CD8-positive, alpha-beta memory T cell (primary cell): ENCODE data around the gene PPP4R1. TPM values are rescaled to one million over a fixed set of nuclear protein-coding genes. Genes with fewer than 3 reads are reported as not detected.
A peak's percentile ranks its signal among the peaks of the same experiment; 100 is the strongest.

ENCODE experiments used
- CTCF ChIA-PET: fragments of 350-600 bp; sonication (Branson Sonifier 250); formaldehyde crosslinking; loops from one replicate; lab custom pipeline; 2021; ENCODE audit warnings: antibody characterized with exemption; lab: Charles Lee
- POLR2A ChIA-PET: fragments of 350-600 bp; sonication (Branson Sonifier 250); formaldehyde crosslinking; loops from one replicate; lab custom pipeline; 2021; ENCODE audit warnings: antibody characterized with exemption; lab: Charles Lee
- DNase-seq, 5 donors: peaks; one replicate each; pipeline versions ENCODE4 v3.0.0 to v3.0.0-alpha.2; 2020 to 2022; ENCODE audit warnings: mixed read lengths in 1 of 5
- H3K27ac ChIP-seq: one replicate; pipeline ENCODE4 v1.7.0; 2013; ENCODE audit warnings: low read depth, mild to moderate bottlenecking, low read length, moderate library complexity
- H3K27me3 ChIP-seq: 2 replicates; pipeline ENCODE4 v1.7.0; 2013; ENCODE audit warnings: low read length, mild to moderate bottlenecking; ENCODE audit not compliant: insufficient read depth, poor library complexity, severe bottlenecking
- H3K36me3 ChIP-seq: 2 replicates; pipeline ENCODE4 v1.7.0; 2013; ENCODE audit warnings: mild to moderate bottlenecking, low read length, moderate library complexity; ENCODE audit not compliant: insufficient read depth
- H3K4me1 ChIP-seq: 2 replicates; pipeline ENCODE4 v1.7.0; 2013; ENCODE audit warnings: mild to moderate bottlenecking, low read length, moderate library complexity; ENCODE audit not compliant: insufficient read depth
- H3K4me3 ChIP-seq: 2 replicates; pipeline ENCODE4 v1.7.0; 2013; ENCODE audit warnings: mild to moderate bottlenecking, low read length
- H3K9me3 ChIP-seq: 2 replicates; pipeline ENCODE4 v1.7.0; 2013; ENCODE audit warnings: mild to moderate bottlenecking, low read length
- H3K27ac Mint-ChIP-seq, 8 donors: one replicate each; pipeline ENCODE4 v1.8.0; 2020 to 2021; ENCODE audit warnings: mixed read lengths in 8 of 8, mild to moderate bottlenecking in 6 of 8, inconsistent platforms in 3 of 8, moderate library complexity in 3 of 8
- H3K27me3 Mint-ChIP-seq, 2 donors: one replicate each; pipeline ENCODE4 v1.8.0; 2020 to 2021; ENCODE audit warnings: mixed read lengths in 2 of 2, mild to moderate bottlenecking in 1 of 2, moderate library complexity in 1 of 2
- H3K36me3 Mint-ChIP-seq, 3 donors: one replicate each; pipeline ENCODE4 v1.8.0; 2020 to 2021; ENCODE audit warnings: mixed read lengths in 3 of 3, inconsistent platforms in 1 of 3, mild to moderate bottlenecking in 1 of 3
- H3K4me1 Mint-ChIP-seq, 3 donors: one replicate each; pipeline ENCODE4 v1.8.0; 2020 to 2021; ENCODE audit warnings: mixed read lengths in 3 of 3, inconsistent platforms in 1 of 3, mild to moderate bottlenecking in 1 of 3
- H3K4me3 Mint-ChIP-seq, 7 donors: one replicate each; pipeline ENCODE4 v1.8.0; 2020 to 2021; ENCODE audit warnings: mixed read lengths in 7 of 7, mild to moderate bottlenecking in 6 of 7, moderate library complexity in 4 of 7, inconsistent platforms in 2 of 7
- H3K9me3 Mint-ChIP-seq, 5 donors: one replicate each; pipeline ENCODE4 v1.8.0; 2020 to 2022; ENCODE audit warnings: mixed read lengths in 5 of 5, mild to moderate bottlenecking in 3 of 5, moderate library complexity in 2 of 5, inconsistent platforms in 1 of 5
- polyA plus RNA-seq: library from polyadenylated mRNA; unstranded; fragments of 300-500 nt; fragmentation: Illumina TruSeq; gene quantifications from one replicate; pipeline ENCODE4 v1.2.3, GENCODE V29; 2021
- total RNA-seq, 2 experiments: library from RNA; stranded (reverse); gene quantifications; one replicate each; pipeline ENCODE4 v1.2.3, GENCODE V29; 2021

PPP4R1 gene
- total and polyA plus RNA-seq, 3 experiments from 2014 or later, result 17.2 to 59.9 (median 58.4) TPM

DNA sequence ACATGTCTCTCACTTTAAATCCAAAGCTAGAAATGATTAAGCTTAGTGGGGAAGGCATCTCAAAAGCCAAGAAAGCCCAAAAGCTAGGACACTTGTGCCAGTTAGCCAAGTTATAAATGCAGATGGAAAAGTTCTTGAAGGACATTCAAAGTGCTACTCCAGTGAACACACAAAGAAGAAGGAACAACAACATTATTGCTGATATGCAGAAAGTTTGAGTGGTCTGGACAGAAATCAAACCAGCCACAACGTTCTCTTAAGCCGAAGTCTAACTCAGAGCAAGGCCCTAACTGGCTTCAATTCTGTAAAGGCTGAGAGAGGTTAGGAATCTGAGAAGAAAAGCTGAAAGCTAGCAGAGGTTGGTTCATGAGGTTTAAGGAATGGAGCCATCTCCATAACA lies 49.0 kb downstream of the PPP4R1 start:
- Mint-ChIP-seq H3K4me3 (no peak overlapping the region), H3K4me1 (peaks cover 0 to 3% (median 2%) of the 10 kb centered on the region in 3 donors), H3K36me3 (peaks cover 0 to 70% (median 28%) of the 10 kb centered on the region in 3 donors), H3K27ac (peak overlapping the region in 2 of 8 donors; percentile 14 to 81), H3K9me3 (no peaks in the 10 kb centered on the region), H3K27me3 (no peaks in the 10 kb centered on the region)
- no peaks in the 10 kb centered on the region for H3K27me3 ChIP-seq
- DNase-seq, result no peak
- POLR2A ChIA-PET, result no interaction called here
- H3K9me3 ChIP-seq, result no peaks in the 10 kb centered on the region
- no peak overlapping the region for H3K4me3 ChIP-seq
- no peak overlapping the region for H3K27ac ChIP-seq
- H3K4me1 ChIP-seq, result no peaks in the 10 kb centered on the region
- H3K36me3 ChIP-seq, result peaks cover 16% of the 10 kb centered on the region
- CTCF ChIA-PET, result no interaction called here

DNA sequence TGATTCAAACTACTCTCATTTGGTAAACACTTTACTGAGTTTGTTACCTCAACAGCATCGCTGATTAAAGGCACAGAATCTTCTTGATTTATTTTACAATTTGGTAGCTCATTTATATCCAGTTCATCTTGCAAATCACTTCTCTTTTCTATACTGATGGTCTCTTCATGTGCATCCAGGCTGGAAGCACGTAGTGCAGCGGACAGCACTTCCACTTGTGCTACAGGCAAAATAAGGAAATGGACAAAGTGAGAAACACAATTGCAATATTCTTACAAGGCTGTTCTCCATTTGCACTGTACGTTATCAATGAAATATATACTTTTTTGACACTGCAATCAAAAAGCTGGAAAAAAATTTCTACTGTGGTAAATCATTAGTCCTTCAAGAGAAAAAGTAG lies 51.0 kb downstream of the PPP4R1 start:
- Histone ChIP-seq H3K4me3 (no peak overlapping the region), H3K27me3 (no peaks in the 10 kb centered on the region), H3K27ac (no peak overlapping the region), H3K9me3 (no peaks in the 10 kb centered on the region), H3K36me3 (peaks cover 16% of the 10 kb centered on the region), H3K4me1 (no peaks in the 10 kb centered on the region)
- Mint-ChIP-seq H3K36me3 (peaks cover 6 to 72% (median 26%) of the 10 kb centered on the region in 3 donors), H3K4me1 (peaks cover 0 to 2% (median 0%) of the 10 kb centered on the region in 3 donors), H3K4me3 (no peak overlapping the region), H3K27ac (no peak overlapping the region), H3K27me3 (no peaks in the 10 kb centered on the region), H3K9me3 (no peaks in the 10 kb centered on the region)
- ChIA-PET CTCF (no interaction called here), POLR2A (no interaction called here)
- no peak for DNase-seq

- Histone ChIP-seq H3K27ac (no peak overlapping the region), H3K36me3 (peaks cover 11% of the 10 kb centered on the region), H3K4me3 (no peak overlapping the region), H3K4me1 (no peaks in the 10 kb centered on the region), H3K27me3 (no peaks in the 10 kb centered on the region), H3K9me3 (no peaks in the 10 kb centered on the region)
- ChIA-PET CTCF (no interaction called here), POLR2A (no interaction called here)
- no peak for DNase-seq
- H3K4me1 Mint-ChIP-seq, result peaks cover 0 to 2% (median 0%) of the 10 kb centered on the region in 3 donors
- H3K27ac Mint-ChIP-seq, result peak overlapping the region in 2 of 8 donors; percentile 18 to 64
- H3K4me3 Mint-ChIP-seq, result no peak overlapping the region
- no peaks in the 10 kb centered on the region for H3K9me3 Mint-ChIP-seq
- H3K27me3 Mint-ChIP-seq, result no peaks in the 10 kb centered on the region
- peaks cover 12 to 72% (median 29%) of the 10 kb centered on the region in 3 donors for H3K36me3 Mint-ChIP-seq
Measured at GRCh38 chr18:9562584-9562983, 51.8 kb downstream of the PPP4R1 start.

- no peaks in the 10 kb centered on the region for H3K9me3 ChIP-seq
- Mint-ChIP-seq H3K4me3 (no peak overlapping the region), H3K9me3 (no peaks in the 10 kb centered on the region), H3K36me3 (peaks cover 14 to 73% (median 29%) of the 10 kb centered on the region in 3 donors), H3K27ac (peak overlapping the region in 2 of 8 donors; percentile 4 to 38), H3K27me3 (no peaks in the 10 kb centered on the region), H3K4me1 (peaks cover 0 to 2% (median 0%) of the 10 kb centered on the region in 3 donors)
- CTCF ChIA-PET, result interaction anchor here (1.0 kb wide), 1 partner anchor 13 kb away, joined by 3 read pairs; no protein-coding TSS in a partner anchor
- peaks cover 9% of the 10 kb centered on the region for H3K36me3 ChIP-seq
- no peaks in the 10 kb centered on the region for H3K4me1 ChIP-seq
- H3K4me3 ChIP-seq, result no peak overlapping the region
- no peaks in the 10 kb centered on the region for H3K27me3 ChIP-seq
- no peak overlapping the region for H3K27ac ChIP-seq
- no peak for DNase-seq
- POLR2A ChIA-PET, result interaction anchor here (0.5 kb wide), 1 partner anchor 929 kb away, joined by 3 read pairs; no protein-coding TSS in a partner anchor
Measured at GRCh38 chr18:9561759-9562158, 52.6 kb downstream of the PPP4R1 start.

GRCh38 chr18:9559253-9559652 lies 55.1 kb downstream of the PPP4R1 start:
- Mint-ChIP-seq H3K4me1 (no peaks in the 10 kb centered on the region), H3K4me3 (no peak overlapping the region), H3K9me3 (no peaks in the 10 kb centered on the region), H3K27me3 (no peaks in the 10 kb centered on the region), H3K36me3 (peaks cover 24 to 85% (median 41%) of the 10 kb centered on the region in 3 donors), H3K27ac (no peak overlapping the region)
- Histone ChIP-seq H3K4me1 (no peaks in the 10 kb centered on the region), H3K9me3 (no peaks in the 10 kb centered on the region), H3K36me3 (peaks cover 12% of the 10 kb centered on the region), H3K27me3 (no peaks in the 10 kb centered on the region), H3K4me3 (no peak overlapping the region), H3K27ac (no peak overlapping the region)
- CTCF ChIA-PET, result no interaction called here
- no peak for DNase-seq
- POLR2A ChIA-PET, result no interaction called here

DNA sequence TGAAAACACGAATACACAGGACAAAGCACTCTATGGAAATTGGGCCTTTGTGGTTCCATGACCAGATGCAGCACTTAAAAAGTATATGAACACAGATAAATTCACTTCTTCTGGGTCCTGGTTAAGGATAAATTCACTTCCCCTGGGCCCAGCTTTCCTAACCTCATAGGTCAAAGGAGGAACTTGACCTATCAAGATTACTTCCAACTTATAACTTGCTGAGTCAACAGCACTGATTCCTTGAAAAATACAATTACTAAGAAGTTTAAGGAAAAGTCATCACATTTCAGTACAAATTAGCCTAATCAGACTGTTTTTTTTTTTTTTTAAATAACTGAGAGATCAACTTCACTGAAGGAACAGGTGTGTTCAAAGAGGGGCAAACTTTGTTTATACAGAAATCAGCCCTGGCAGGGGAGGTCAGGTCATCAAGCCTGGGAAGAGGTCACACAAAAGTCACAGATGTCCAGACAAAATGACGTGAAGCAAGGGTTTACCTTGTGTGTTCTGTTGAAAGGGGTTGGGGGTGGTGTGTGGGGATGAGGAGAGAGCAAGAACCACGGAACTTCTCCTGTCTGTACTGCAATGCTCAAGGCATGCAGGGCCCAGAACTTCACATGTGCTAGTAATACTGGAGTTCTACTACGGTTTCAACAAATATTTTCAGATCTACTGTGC lies 55.8 kb downstream of the PPP4R1 start:
- ChIA-PET CTCF (no interaction called here), POLR2A (no interaction called here)
- peak overlapping the region in 2 of 8 donors; percentile 27 to 57 for H3K27ac Mint-ChIP-seq
- H3K27me3 Mint-ChIP-seq, result no peaks in the 10 kb centered on the region
- peaks cover 0 to 3% (median 0%) of the 10 kb centered on the region in 5 donors for H3K9me3 Mint-ChIP-seq
- H3K27ac ChIP-seq, result no peak overlapping the region
- no peak for DNase-seq
- no peaks in the 10 kb centered on the region for H3K4me1 Mint-ChIP-seq
- peaks cover 30 to 82% (median 41%) of the 10 kb centered on the region in 3 donors for H3K36me3 Mint-ChIP-seq
- peak overlapping the region in 1 of 7 donors; percentile 13 for H3K4me3 Mint-ChIP-seq
- no peaks in the 10 kb centered on the region for H3K9me3 ChIP-seq
- H3K4me3 ChIP-seq, result no peak overlapping the region
- no peaks in the 10 kb centered on the region for H3K27me3 ChIP-seq
- no peaks in the 10 kb centered on the region for H3K4me1 ChIP-seq
- H3K36me3 ChIP-seq, result peaks cover 12% of the 10 kb centered on the region

DNA sequence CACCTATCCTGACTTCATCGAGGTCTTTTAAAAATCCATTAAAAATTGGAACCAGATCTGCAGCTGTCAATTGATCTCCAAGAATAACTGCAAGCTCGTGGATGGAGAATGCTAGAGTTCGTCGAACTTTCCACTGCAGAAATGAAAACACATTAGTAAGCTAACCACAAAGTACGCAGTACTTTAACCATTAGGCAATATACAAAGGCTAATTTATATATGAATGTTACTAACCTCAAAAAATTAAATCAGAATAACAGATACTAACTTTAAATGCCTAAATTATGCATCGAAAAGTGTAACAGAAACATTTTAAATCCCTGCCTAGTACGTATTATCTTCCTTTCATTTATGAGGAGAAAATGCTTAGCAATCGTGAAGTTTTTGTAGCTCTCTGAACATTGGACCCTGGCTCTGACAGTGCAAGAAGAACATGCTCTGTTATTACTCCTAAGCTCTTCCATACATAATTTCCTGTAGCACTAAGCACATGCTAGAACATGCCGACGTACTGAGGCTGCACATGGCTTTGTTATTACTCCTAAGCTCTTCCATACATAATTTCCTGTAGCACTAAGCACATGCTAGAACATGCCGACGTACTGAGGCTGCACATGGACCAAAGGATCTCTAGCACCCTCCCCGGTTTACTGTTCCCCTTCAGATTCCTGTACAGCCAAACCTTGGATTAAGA lies 57.0 kb downstream of the PPP4R1 start:
- Mint-ChIP-seq H3K9me3 (peaks cover 0 to 6% (median 0%) of the 10 kb centered on the region in 5 donors), H3K27me3 (no peaks in the 10 kb centered on the region), H3K27ac (no peak overlapping the region), H3K36me3 (peaks cover 41 to 82% (median 41%) of the 10 kb centered on the region in 3 donors), H3K4me3 (no peak overlapping the region), H3K4me1 (no peaks in the 10 kb centered on the region)
- Histone ChIP-seq H3K4me3 (no peak overlapping the region), H3K27ac (no peak overlapping the region), H3K36me3 (peaks cover 3% of the 10 kb centered on the region), H3K27me3 (no peaks in the 10 kb centered on the region), H3K4me1 (no peaks in the 10 kb centered on the region), H3K9me3 (no peaks in the 10 kb centered on the region)
- ChIA-PET POLR2A (no interaction called here), CTCF (no interaction called here)
- no peak for DNase-seq

- H3K4me1 ChIP-seq, result no peaks in the 10 kb centered on the region
- no peak overlapping the region for H3K27ac ChIP-seq
- H3K36me3 ChIP-seq, result peaks cover 24% of the 10 kb centered on the region
- H3K27ac Mint-ChIP-seq, result no peak overlapping the region
- no peaks in the 10 kb centered on the region for H3K4me1 Mint-ChIP-seq
- H3K9me3 Mint-ChIP-seq, result peaks cover 0 to 6% (median 0%) of the 10 kb centered on the region in 5 donors
- no peaks in the 10 kb centered on the region for H3K27me3 ChIP-seq
- no peak overlapping the region for H3K4me3 Mint-ChIP-seq
- CTCF ChIA-PET, result no interaction called here
- H3K27me3 Mint-ChIP-seq, result no peaks in the 10 kb centered on the region
- no peak for DNase-seq
- H3K9me3 ChIP-seq, result no peaks in the 10 kb centered on the region
- POLR2A ChIA-PET, result no interaction called here
- peaks cover 29 to 87% (median 47%) of the 10 kb centered on the region in 3 donors for H3K36me3 Mint-ChIP-seq
- H3K4me3 ChIP-seq, result no peak overlapping the region
Measured at GRCh38 chr18:9552616-9553015, 61.7 kb downstream of the PPP4R1 start.
